H9 (cell line): ENCODE measurements around the gene ADCY4. TPM values are rescaled to one million over a fixed set of nuclear protein-coding genes. Genes with fewer than 3 reads are reported as not detected.

Source experiments
- DNase-seq: peaks from one replicate; pipeline ENCODE4 v3.0.0-alpha.2; 2017
- H2AFZ ChIP-seq: one replicate; pipeline ENCODE4 v1.6.1; 2013; ENCODE audit warnings: mild to moderate bottlenecking, low read length, control low read depth, moderate library complexity
- H2AK5ac ChIP-seq: 2 replicates; pipeline ENCODE4 v1.6.1; 2013; ENCODE audit warnings: low read length, control low read depth, mixed read lengths; ENCODE audit not compliant: insufficient read length
- H2BK120ac ChIP-seq: one replicate; pipeline ENCODE4 v1.6.1; 2013; ENCODE audit warnings: low read depth, mild to moderate bottlenecking, low read length, control low read depth, inconsistent platforms; ENCODE audit not compliant: poor library complexity, severe bottlenecking
- H2BK12ac ChIP-seq: 2 replicates; pipeline ENCODE4 v1.6.1; 2013; ENCODE audit warnings: low read length, control low read depth, mixed read lengths, low read depth; ENCODE audit not compliant: insufficient read length
- H2BK15ac ChIP-seq: 2 replicates; pipeline ENCODE4 v1.6.1; 2013; ENCODE audit warnings: low read depth, low read length, control low read depth
- H2BK20ac ChIP-seq: one replicate; pipeline ENCODE4 v1.6.1; 2013; ENCODE audit warnings: low read depth, mild to moderate bottlenecking, low read length, control low read depth, inconsistent platforms; ENCODE audit not compliant: poor library complexity, severe bottlenecking
- H2BK5ac ChIP-seq: 2 replicates; pipeline ENCODE4 v1.6.1; 2013; ENCODE audit warnings: low read length, control low read depth, mixed read lengths; ENCODE audit not compliant: insufficient read length
- H3K14ac ChIP-seq: 2 replicates; pipeline ENCODE4 v1.6.1; 2013; ENCODE audit warnings: low read length, control low read depth; ENCODE audit not compliant: insufficient read depth
- H3K18ac ChIP-seq: 2 replicates; pipeline ENCODE4 v1.6.1; 2013; ENCODE audit warnings: low read depth, mild to moderate bottlenecking, mixed read lengths, low read length, control low read depth; ENCODE audit not compliant: insufficient read length
- H3K23ac ChIP-seq: 2 replicates; pipeline ENCODE4 v1.6.1; 2013; ENCODE audit warnings: low read length, control low read depth, mixed read lengths, low read depth; ENCODE audit not compliant: insufficient read length
- H3K23me2 ChIP-seq: 2 replicates; pipeline ENCODE4 v1.6.1; 2013; ENCODE audit warnings: low read depth, mild to moderate bottlenecking, mixed read lengths, low read length, control low read depth; ENCODE audit not compliant: insufficient read length, poor library complexity, severe bottlenecking
- H3K27ac ChIP-seq: 2 replicates; pipeline ENCODE4 v1.5.1; 2013; ENCODE audit warnings: low read length, control low read depth, mixed read lengths, low read depth; ENCODE audit not compliant: insufficient read length
- H3K27me3 ChIP-seq: 2 replicates; pipeline ENCODE4 v1.6.1; 2013; ENCODE audit warnings: low read length, control low read depth, inconsistent platforms; ENCODE audit not compliant: insufficient read depth
- H3K4ac ChIP-seq: 2 replicates; pipeline ENCODE4 v1.6.1; 2013; ENCODE audit warnings: low read depth, mild to moderate bottlenecking, control low read depth, inconsistent platforms, low read length, moderate library complexity
- H3K4me1 ChIP-seq: 2 replicates; pipeline ENCODE4 v1.6.1; 2013; ENCODE audit warnings: low read length, control low read depth, inconsistent platforms; ENCODE audit not compliant: insufficient read depth
- H3K4me2 ChIP-seq: 2 replicates; pipeline ENCODE4 v1.6.1; 2013; ENCODE audit warnings: low read length, control low read depth, mixed read lengths; ENCODE audit not compliant: insufficient read length, insufficient read depth
- H3K56ac ChIP-seq: 2 replicates; pipeline ENCODE4 v1.6.1; 2013; ENCODE audit warnings: low read depth, mild to moderate bottlenecking, mixed read lengths, low read length, control low read depth; ENCODE audit not compliant: insufficient read length
- H3K79me1 ChIP-seq: 2 replicates; pipeline ENCODE4 v1.6.1; 2013; ENCODE audit warnings: low read depth, mild to moderate bottlenecking, moderate library complexity, low read length, control low read depth, inconsistent platforms; ENCODE audit not compliant: insufficient read depth, poor library complexity, severe bottlenecking
- H3K79me2 ChIP-seq: 2 replicates; pipeline ENCODE4 v1.6.1; 2013; ENCODE audit warnings: low read length, control low read depth, inconsistent platforms; ENCODE audit not compliant: insufficient read depth
- H3K9ac ChIP-seq: 2 replicates; pipeline ENCODE4 v1.6.1; 2013; ENCODE audit warnings: low read length, control low read depth, mixed read lengths; ENCODE audit not compliant: insufficient read length; ENCODE audit errors: extremely low read depth
- H3K9me3 ChIP-seq: one replicate; pipeline ENCODE4 v1.6.1; 2013; ENCODE audit warnings: low read depth, low read length, inconsistent platforms; ENCODE audit not compliant: control insufficient read depth
- H3T11ph ChIP-seq: one replicate; pipeline ENCODE4 v1.6.1; 2013; ENCODE audit warnings: mild to moderate bottlenecking, low read length, control low read depth, inconsistent platforms
- H4K20me1 ChIP-seq: one replicate; pipeline ENCODE4 v1.6.1; 2013; ENCODE audit not compliant: control insufficient read depth, insufficient read length, insufficient read depth
- H4K5ac ChIP-seq: 2 replicates; pipeline ENCODE4 v1.6.1; 2013; ENCODE audit warnings: low read depth, mild to moderate bottlenecking, mixed read lengths, low read length, control low read depth; ENCODE audit not compliant: insufficient read length
- H4K8ac ChIP-seq: replicated peaks from 2 replicates; pipeline ENCODE4 v1.6.1; 2013; ENCODE audit warnings: low read length, control low read depth, mixed read lengths, low read depth; ENCODE audit not compliant: insufficient read length
- H4K91ac ChIP-seq: 2 replicates; pipeline ENCODE4 v1.6.1; 2013; ENCODE audit warnings: low read depth, mild to moderate bottlenecking, moderate library complexity, mixed read lengths, low read length, control low read depth; ENCODE audit not compliant: insufficient read length
- H3K27ac Mint-ChIP-seq, 3 experiments: 2 replicates in 2 of 3; 3 replicates in 1 of 3; pipeline ENCODE4 v1.8.0; 2020 to 2021; ENCODE audit warnings: mixed read lengths in 3 of 3, mild to moderate bottlenecking in 1 of 3, moderate library complexity in 1 of 3
- H3K27me3 Mint-ChIP-seq: 2 replicates; pipeline ENCODE4 v1.8.0; 2021; ENCODE audit warnings: low read depth, mild to moderate bottlenecking, moderate library complexity, mixed read lengths
- H3K36me3 Mint-ChIP-seq, 3 experiments: 2 replicates in 2 of 3; 3 replicates in 1 of 3; pipeline ENCODE4 v1.8.0; 2020 to 2021; ENCODE audit warnings: low read depth in 3 of 3, mixed read lengths in 3 of 3; ENCODE audit not compliant: insufficient read depth in 1 of 3
- H3K4me1 Mint-ChIP-seq, 2 experiments: 2 replicates each; pipeline ENCODE4 v1.8.0; 2020; ENCODE audit warnings: mixed read lengths in 2 of 2
- H3K4me3 Mint-ChIP-seq, 2 experiments: 2 replicates in 1 of 2; 3 replicates in 1 of 2; pipeline ENCODE4 v1.8.0; 2020 to 2021; ENCODE audit warnings: mild to moderate bottlenecking in 2 of 2, mixed read lengths in 2 of 2, moderate library complexity in 1 of 2
- H3K9me3 Mint-ChIP-seq, 2 experiments: 2 replicates in 1 of 2; 3 replicates in 1 of 2; pipeline ENCODE4 v1.8.0; 2020; ENCODE audit warnings: mild to moderate bottlenecking in 2 of 2, mixed read lengths in 2 of 2, moderate library complexity in 1 of 2
- WGBS: extraction: QIAGEN DNeasy Blood & Tissue Kit; methylation state at CpG from one replicate; pipeline ENCODE4 v1.1.7; 2013; ENCODE audit warnings: missing lambda C conversion rate, low lambda C conversion rate, mixed read lengths; ENCODE audit not compliant: insufficient read length; ENCODE audit errors: extremely low coverage; 5-methylcytosine and 5-hydroxymethylcytosine counted together
- total RNA-seq: library from RNA; stranded (reverse); gene quantifications from 2 replicates; pipeline ENCODE4 v1.2.1, GENCODE V29; 2021
- TF ChIP-seq, protein P1 (sequence below): fragments of 200-600 bp; sonication (generic); conservative IDR thresholded peaks from 3 replicates; pipeline ENCODE4 v1.8.0; 2021; ENCODE audit warnings: antibody characterized with exemption, mild to moderate bottlenecking

ADCY4 gene
- total RNA-seq, 1 experiment from 2014 or later = 0.09 TPM

DNA sequence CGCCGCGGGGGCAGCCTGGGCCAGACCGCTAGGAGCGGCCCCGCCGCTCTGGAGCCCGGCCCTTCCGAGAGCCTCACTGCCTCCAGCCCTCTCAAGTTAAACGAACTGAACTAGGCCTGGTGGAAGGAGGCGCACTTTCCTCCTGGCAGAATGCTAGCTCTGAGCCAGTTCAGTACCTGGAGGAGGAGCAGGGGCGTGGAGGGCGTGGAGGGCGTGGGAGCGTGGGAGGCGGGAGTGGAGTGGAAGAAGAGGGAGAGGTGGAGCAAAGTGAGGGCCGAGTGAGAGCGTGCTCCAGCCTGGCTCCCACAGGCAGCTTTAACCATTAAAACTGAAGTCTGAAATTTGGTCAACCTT lies 18.3 kb downstream of the ADCY4 start:
- H3K79me1 ChIP-seq = no peaks in the 10 kb centered on the region
- H3K27ac ChIP-seq = no peak overlapping the region
- no peak overlapping the region for H4K91ac ChIP-seq
- no peak overlapping the region for H2BK120ac ChIP-seq
- H3K14ac ChIP-seq = no peak overlapping the region
- no peak overlapping the region for H2BK15ac ChIP-seq
- H3K4me1 ChIP-seq = no peaks in the 10 kb centered on the region
- no peak overlapping the region for H3K4me3 Mint-ChIP-seq
- no peak overlapping the region for H4K8ac ChIP-seq
- H2AK5ac ChIP-seq = no peak overlapping the region
- H3K27me3 ChIP-seq = peaks cover 2% of the 10 kb centered on the region; the same call in 1 of the 2 replicates
- H2BK5ac ChIP-seq = no peak overlapping the region
- DNase-seq = no peak
- H3K56ac ChIP-seq = no peak overlapping the region
- no peak overlapping the region for H2BK20ac ChIP-seq
- H2AFZ ChIP-seq = no peak overlapping the region
- WGBS = no CpG with 5 or more reads among the region's 18 CpGs
- H3K79me2 ChIP-seq = no peaks in the 10 kb centered on the region
- no peak overlapping the region for H3K9ac ChIP-seq
- no peak overlapping the region for H3K4me2 ChIP-seq
- no peak overlapping the region for H3K4ac ChIP-seq
- H3K9me3 ChIP-seq = no peaks in the 10 kb centered on the region
- H4K5ac ChIP-seq = no peak overlapping the region
- H3K18ac ChIP-seq = peak overlapping the region; percentile 14
- no peaks in the 10 kb centered on the region for H3K23me2 ChIP-seq
- no peaks in the 10 kb centered on the region for H3K4me1 Mint-ChIP-seq
- no peak overlapping the region for H3K27ac Mint-ChIP-seq
- TF ChIP-seq, protein P1, sequence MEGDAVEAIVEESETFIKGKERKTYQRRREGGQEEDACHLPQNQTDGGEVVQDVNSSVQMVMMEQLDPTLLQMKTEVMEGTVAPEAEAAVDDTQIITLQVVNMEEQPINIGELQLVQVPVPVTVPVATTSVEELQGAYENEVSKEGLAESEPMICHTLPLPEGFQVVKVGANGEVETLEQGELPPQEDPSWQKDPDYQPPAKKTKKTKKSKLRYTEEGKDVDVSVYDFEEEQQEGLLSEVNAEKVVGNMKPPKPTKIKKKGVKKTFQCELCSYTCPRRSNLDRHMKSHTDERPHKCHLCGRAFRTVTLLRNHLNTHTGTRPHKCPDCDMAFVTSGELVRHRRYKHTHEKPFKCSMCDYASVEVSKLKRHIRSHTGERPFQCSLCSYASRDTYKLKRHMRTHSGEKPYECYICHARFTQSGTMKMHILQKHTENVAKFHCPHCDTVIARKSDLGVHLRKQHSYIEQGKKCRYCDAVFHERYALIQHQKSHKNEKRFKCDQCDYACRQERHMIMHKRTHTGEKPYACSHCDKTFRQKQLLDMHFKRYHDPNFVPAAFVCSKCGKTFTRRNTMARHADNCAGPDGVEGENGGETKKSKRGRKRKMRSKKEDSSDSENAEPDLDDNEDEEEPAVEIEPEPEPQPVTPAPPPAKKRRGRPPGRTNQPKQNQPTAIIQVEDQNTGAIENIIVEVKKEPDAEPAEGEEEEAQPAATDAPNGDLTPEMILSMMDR = no peak
- peaks cover 0 to 4% (median 0%) of the 10 kb centered on the region in 3 experiments; a peak in 1 of 7 replicates for H3K36me3 Mint-ChIP-seq
- H3K9me3 Mint-ChIP-seq = no peaks in the 10 kb centered on the region
- no peak overlapping the region for H2BK12ac ChIP-seq
- no peak overlapping the region for H3K23ac ChIP-seq
- H4K20me1 ChIP-seq = no peaks in the 10 kb centered on the region
- H3T11ph ChIP-seq = no peak overlapping the region
- H3K27me3 Mint-ChIP-seq = peaks cover 47% of the 10 kb centered on the region
